HG02884 (cell line): ENCODE results near the gene KNSTRN.

Experiments
- ATAC-seq: cut with Tn5 transposase; IDR thresholded peaks from one replicate; pipeline ENCODE4 v1.9.1; 2021; ENCODE audit warnings: mild to moderate bottlenecking, moderate library complexity; ENCODE audit not compliant: unreplicated experiment

KNSTRN gene

GRCh38 chr15:40443846-40444245 lies 61.3 kb downstream of the KNSTRN start:
- no peak for ATAC-seq
